Aorta (tissue), 5 donors: ENCODE results near the gene RASD1. TPM values are rescaled to one million over a fixed set of nuclear protein-coding genes. Genes with fewer than 3 reads are reported as not detected.

Experiments
- ATAC-seq: fragments of 200-7000 bp; cut with Tn5 transposase; one replicate; pipeline ENCODE4 v1.9.1; 2022; ENCODE audit warnings: moderate library complexity; ENCODE audit not compliant: low FRiP score
- DNase-seq, 2 donors: peaks; one replicate each; pipeline ENCODE4 v3.0.0-alpha.2; 2020
- H3K27ac ChIP-seq, 2 donors: one replicate each; pipeline ENCODE4 v1.5.1; 2013; ENCODE audit warnings: low read length in 2 of 2, mild to moderate bottlenecking in 2 of 2, moderate library complexity in 2 of 2, control low read depth in 1 of 2, inconsistent platforms in 1 of 2, low read depth in 1 of 2
- H3K27me3 ChIP-seq, 2 donors: one replicate each; pipeline ENCODE4 v1.6.1; 2013; ENCODE audit warnings: control low read depth in 1 of 2, low read length in 1 of 2, mild to moderate bottlenecking in 1 of 2, moderate library complexity in 1 of 2; ENCODE audit not compliant: insufficient read depth in 2 of 2, control insufficient read depth in 1 of 2
- H3K36me3 ChIP-seq, 2 donors: one replicate each; pipeline ENCODE4 v1.6.1; 2013; ENCODE audit warnings: control low read depth in 1 of 2, low read length in 1 of 2, mild to moderate bottlenecking in 1 of 2; ENCODE audit not compliant: insufficient read depth in 2 of 2, control insufficient read depth in 1 of 2
- H3K4me1 ChIP-seq, 2 donors: one replicate each; pipeline ENCODE4 v1.6.1; 2013; ENCODE audit warnings: low read length in 2 of 2, control low read depth in 1 of 2, mild to moderate bottlenecking in 1 of 2, moderate library complexity in 1 of 2; ENCODE audit not compliant: insufficient read depth in 2 of 2, control insufficient read depth in 1 of 2
- H3K4me3 ChIP-seq, 2 donors: one replicate each; pipeline ENCODE4 v1.5.1; 2013; ENCODE audit warnings: low read length in 2 of 2, control low read depth in 1 of 2, mild to moderate bottlenecking in 1 of 2
- H3K9me3 ChIP-seq: one replicate; pipeline ENCODE4 v1.6.1; 2013; ENCODE audit warnings: mild to moderate bottlenecking, low read length; ENCODE audit not compliant: control insufficient read depth
- WGBS, 2 donors: extraction: QIAGEN DNeasy Blood & Tissue Kit; methylation state at CpG; one replicate each; pipeline ENCODE4 v1.1.7; 2013; 5-methylcytosine and 5-hydroxymethylcytosine counted together
- intact Hi-C, 2 donors: fragments of 100-400 bp; cut with DNase I; formaldehyde crosslinking; loops; one replicate each; pipeline versions ENCODE4 v1.14.2 to v1.15.0; 2022
- polyA plus RNA-seq, 2 donors: library from polyadenylated mRNA; stranded (reverse); fragments of 200-250 nt; gene quantifications; one replicate each; pipeline ENCODE4 v1.2.3, GENCODE V29; 2013
- total RNA-seq, 2 donors: library from RNA; stranded (reverse); fragmentation: NEBNext Ultra II Directional; extraction: Animal tissue kit (Norgen Biotek cat#: 25700); gene quantifications; one replicate each; pipeline ENCODE4 v1.2.1, GENCODE V29; 2021
- donor health status: healthy with polysubstance abuse.
- donor health status: Bipolar disorder and iron deficiency.
- donor health status: DM: no; HTN: no; CAD: no.
- donor health status: DM: no; HTN: no; CAD: no.
- donor health status: DM: yes; HTN: yes; CAD: no.

RASD1 gene
- total and polyA plus RNA-seq, 4 donors: 2.9 to 50.1 (median 8.3) TPM

GRCh38 chr17:17514361-17514992 lies 18.3 kb upstream of the RASD1 start:
- H3K4me3 ChIP-seq: no peak overlapping the region
- H3K27me3 ChIP-seq: no peaks in the 10 kb centered on the region
- no peak overlapping the region for H3K27ac ChIP-seq
- intact Hi-C loops: no loop called here
- no peaks in the 10 kb centered on the region for H3K9me3 ChIP-seq
- WGBS, 2 donors: 94 to 96% methylated on average over 16 of the region's 16 CpGs
- no peaks in the 10 kb centered on the region for H3K4me1 ChIP-seq
- DNase-seq: peak; percentile 27 to 40
- H3K36me3 ChIP-seq: no peaks in the 10 kb centered on the region
- no peak for ATAC-seq

GRCh38 chr17:17513626-17514025 lies 17.4 kb upstream of the RASD1 start:
- peak; percentile 17 to 62 for DNase-seq
- H3K9me3 ChIP-seq: no peaks in the 10 kb centered on the region
- no peaks in the 10 kb centered on the region for H3K36me3 ChIP-seq
- WGBS, 2 donors: 94 to 99% methylated on average over 7 of the region's 7 CpGs
- no peak overlapping the region for H3K4me3 ChIP-seq
- no peaks in the 10 kb centered on the region for H3K4me1 ChIP-seq
- intact Hi-C loops: no loop called here
- no peak for ATAC-seq
- no peak overlapping the region for H3K27ac ChIP-seq
- H3K27me3 ChIP-seq: no peaks in the 10 kb centered on the region

- ATAC-seq (no peak), DNase-seq (peak in 1 of 2 donors; percentile 19)
- no peaks in the 10 kb centered on the region for H3K27me3 ChIP-seq
- intact Hi-C loops: no loop called here
- H3K4me3 ChIP-seq: no peak overlapping the region
- 97% methylated on average over 5 of the region's 5 CpGs for WGBS, 2 donors
- H3K36me3 ChIP-seq: no peaks in the 10 kb centered on the region
- H3K4me1 ChIP-seq: no peaks in the 10 kb centered on the region
- no peak overlapping the region for H3K27ac ChIP-seq
- no peaks in the 10 kb centered on the region for H3K9me3 ChIP-seq
Measured at GRCh38 chr17:17512866-17513265, 16.7 kb upstream of the RASD1 start.

GRCh38 chr17:17511881-17512858 lies 16.0 kb upstream of the RASD1 start:
- no peak for ATAC-seq
- 69 to 70% methylated on average over 29 of the region's 29 CpGs for WGBS, 2 donors
- Histone ChIP-seq H3K27me3 (no peaks in the 10 kb centered on the region), H3K4me1 (no peaks in the 10 kb centered on the region), H3K27ac (no peak overlapping the region), H3K4me3 (no peak overlapping the region), H3K9me3 (no peaks in the 10 kb centered on the region), H3K36me3 (no peaks in the 10 kb centered on the region)
- intact Hi-C loops: no loop called here
- peak; percentile 50 to 81 for DNase-seq

- no peaks in the 10 kb centered on the region for H3K36me3 ChIP-seq
- H3K9me3 ChIP-seq: no peaks in the 10 kb centered on the region
- 55 to 61% methylated on average over 9 to 12 of the region's 12 CpGs for WGBS, 2 donors
- no peak overlapping the region for H3K27ac ChIP-seq
- DNase-seq: peak in 1 of 2 donors; percentile 47
- intact Hi-C loops: no loop called here
- H3K4me3 ChIP-seq: no peak overlapping the region
- no peaks in the 10 kb centered on the region for H3K27me3 ChIP-seq
- no peaks in the 10 kb centered on the region for H3K4me1 ChIP-seq
- no peak for ATAC-seq
Measured at GRCh38 chr17:17511293-17511741, 15.1 kb upstream of the RASD1 start.

- no peak for ATAC-seq
- Histone ChIP-seq H3K36me3 (no peaks in the 10 kb centered on the region), H3K9me3 (no peaks in the 10 kb centered on the region), H3K4me3 (no peak overlapping the region), H3K27ac (no peak overlapping the region), H3K4me1 (no peaks in the 10 kb centered on the region), H3K27me3 (no peaks in the 10 kb centered on the region)
- 95 to 96% methylated on average over 20 of the region's 20 CpGs for WGBS, 2 donors
- intact Hi-C loops: no loop called here
- DNase-seq: peak; percentile 29 to 69
Measured at GRCh38 chr17:17510456-17511292, 14.5 kb upstream of the RASD1 start.

- H3K4me3 ChIP-seq: no peak overlapping the region
- intact Hi-C loops: no loop called here
- H3K27me3 ChIP-seq: no peaks in the 10 kb centered on the region
- no peaks in the 10 kb centered on the region for H3K9me3 ChIP-seq
- no peak for ATAC-seq
- no peaks in the 10 kb centered on the region for H3K4me1 ChIP-seq
- 97 to 98% methylated on average over 18 to 21 of the region's 21 CpGs for WGBS, 2 donors
- no peaks in the 10 kb centered on the region for H3K36me3 ChIP-seq
- DNase-seq: peak; percentile 36 to 61
- H3K27ac ChIP-seq: no peak overlapping the region
Measured at GRCh38 chr17:17509601-17510425, 13.6 kb upstream of the RASD1 start.
